HL-60/S4 (cell line): ENCODE data around the gene SNX30.

ENCODE experiments used
- in situ Hi-C: fragments of 300-500 bp; cut with MboI; formaldehyde crosslinking; loops from 2 replicates; pipeline ENCODE4 v1.14.3; 2022; ENCODE audit warnings: low sequenced_read_pairs

SNX30 gene

GRCh38 chr9:112853882-112854585 is 103.5 kb downstream of the SNX30 start:
- in situ Hi-C loops: no loop called here

GRCh38 chr9:112854657-112855056 is 104.1 kb downstream of the SNX30 start:
- in situ Hi-C loops: no loop called here

- in situ Hi-C loops: no loop called here
These were observed 105.6 kb downstream of the SNX30 start for GRCh38 chr9:112856200-112856599.

- in situ Hi-C loops: no loop called here
These were observed 106.3 kb downstream of the SNX30 start for GRCh38 chr9:112856843-112857242.

DNA sequence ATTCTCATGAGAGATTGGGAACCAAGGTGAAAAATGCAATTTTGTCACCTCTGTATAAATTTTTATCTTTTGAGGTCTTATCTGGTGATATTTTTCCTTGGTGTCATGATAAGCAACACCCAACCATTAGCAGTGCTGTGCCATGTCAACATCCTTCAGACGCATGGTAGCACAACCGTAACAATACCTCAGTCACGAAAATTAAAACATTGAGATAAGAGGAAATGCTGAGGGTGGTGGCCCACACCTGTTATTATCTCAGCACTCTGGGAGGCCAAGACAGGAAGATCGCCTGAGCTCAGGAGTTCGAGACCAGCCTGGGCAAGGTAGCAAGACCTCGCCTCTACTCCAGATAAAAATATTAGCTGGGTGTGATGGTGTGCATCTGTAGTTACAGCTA is 107.4 kb downstream of the SNX30 start:
- in situ Hi-C loops: no loop called here

DNA sequence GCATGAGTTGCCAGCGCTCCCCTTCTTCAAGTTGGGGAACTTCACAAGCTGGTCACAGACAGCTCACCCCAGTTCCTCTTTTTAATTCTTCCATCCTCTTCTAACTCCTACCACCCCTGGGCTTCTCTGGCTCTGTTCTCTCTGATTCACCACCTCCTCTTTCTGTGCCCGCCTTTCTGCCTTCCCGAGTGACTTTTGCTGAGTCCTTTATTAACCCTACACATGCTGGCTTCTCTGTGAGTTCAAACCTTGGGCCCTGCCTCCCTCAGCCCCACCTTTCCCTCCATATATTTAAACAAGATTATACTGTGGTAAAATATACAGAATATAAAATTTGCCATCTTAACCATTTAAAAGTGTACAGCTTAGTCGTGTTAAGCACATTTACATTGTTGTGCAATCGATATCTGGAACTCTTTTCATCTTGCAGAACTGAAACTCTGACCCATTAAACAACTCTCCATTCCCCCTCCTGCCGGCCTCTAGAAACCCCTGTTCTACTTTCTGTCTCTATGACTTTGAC is 108.1 kb downstream of the SNX30 start:
- in situ Hi-C loops: no loop called here

- in situ Hi-C loops: no loop called here
These were observed 109.9 kb downstream of the SNX30 start for GRCh38 chr9:112860451-112860850.

- in situ Hi-C loops: no loop called here
These were observed 110.6 kb downstream of the SNX30 start for GRCh38 chr9:112861155-112861554.

DNA sequence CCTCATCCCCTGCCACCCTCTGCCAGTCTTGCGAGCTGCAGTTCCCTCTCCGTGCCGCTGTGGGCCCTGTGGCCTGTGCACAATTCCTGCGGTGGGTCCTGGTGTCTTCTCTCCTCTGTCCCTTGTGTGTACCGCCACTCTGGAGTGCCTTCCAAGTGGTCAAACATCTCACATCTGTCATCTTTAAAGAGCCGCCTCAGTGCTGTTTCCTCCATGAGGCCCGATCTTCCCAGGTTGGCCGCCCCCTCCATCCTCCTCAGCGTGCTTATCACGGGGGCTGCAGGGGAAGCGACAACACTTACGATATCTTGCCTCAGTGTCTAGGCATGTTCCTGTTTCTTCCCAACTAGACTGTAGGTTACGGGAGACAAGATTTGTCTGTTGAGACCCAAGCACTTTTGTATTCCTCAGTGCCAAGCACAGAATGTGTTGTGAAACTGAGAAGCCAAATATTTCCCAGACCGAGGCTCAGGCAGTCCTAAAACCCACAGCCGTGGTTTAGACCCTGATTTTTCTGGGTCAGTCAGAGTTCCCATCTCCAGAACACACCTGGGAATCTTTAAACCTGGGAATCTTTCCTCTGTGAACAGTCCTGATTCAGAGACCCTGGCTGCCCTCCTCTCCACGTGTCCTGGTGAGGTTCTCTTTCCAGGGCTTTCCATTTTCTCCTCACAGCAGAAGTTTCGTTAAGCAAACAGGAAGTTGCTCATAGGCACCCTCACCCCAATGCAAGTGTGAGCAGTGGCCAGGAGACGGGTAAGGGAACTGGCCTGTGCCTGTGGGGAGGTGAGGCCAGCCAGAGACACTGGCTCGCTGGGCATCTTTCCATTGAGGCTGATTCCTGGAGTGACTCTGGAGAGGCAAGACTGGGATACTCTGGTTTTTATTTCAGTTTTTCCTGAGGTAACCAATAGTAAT is 111.3 kb downstream of the SNX30 start:
- in situ Hi-C loops: no loop called here

- in situ Hi-C loops: no loop called here
These were observed 112.7 kb downstream of the SNX30 start for GRCh38 chr9:112863214-112863613.

DNA sequence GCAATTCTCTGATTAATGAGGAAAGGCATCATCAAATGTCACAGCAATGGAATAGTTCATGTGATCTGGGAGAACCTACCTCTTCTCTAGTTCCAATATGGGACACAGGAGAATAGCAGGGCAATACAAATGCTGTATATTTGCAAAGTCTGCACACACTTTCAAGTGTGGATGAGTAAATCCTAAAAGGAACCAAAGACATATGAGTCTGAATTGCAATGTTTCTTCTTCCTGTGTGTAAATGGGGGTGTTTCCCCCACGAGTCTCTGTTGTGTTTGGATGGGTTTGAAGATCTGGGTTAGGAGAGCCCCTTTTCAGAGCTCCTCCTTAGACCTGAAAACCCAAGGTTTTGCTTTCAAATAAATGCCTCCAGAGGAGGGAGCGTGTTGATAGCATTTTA is 113.2 kb downstream of the SNX30 start:
- in situ Hi-C loops: no loop called here

DNA sequence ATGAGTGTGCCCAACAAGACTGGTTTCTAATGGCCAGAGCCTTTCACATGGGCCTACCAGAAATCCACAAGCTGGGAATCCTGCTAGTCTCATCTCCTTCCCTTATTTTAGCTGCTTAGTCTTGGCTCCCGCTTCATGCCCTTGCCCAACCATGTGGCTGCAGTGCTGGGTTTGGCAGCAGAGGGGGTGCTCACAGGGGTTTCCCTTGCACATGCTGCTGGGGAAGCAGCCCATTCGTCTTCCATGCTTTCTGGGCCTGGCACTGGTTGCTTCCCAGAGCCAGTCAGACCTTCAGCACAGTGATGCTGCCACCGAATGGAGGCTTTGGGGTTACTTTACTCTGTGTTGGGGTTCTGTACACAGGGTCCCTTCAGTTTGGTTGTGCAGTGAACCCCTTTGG is 113.8 kb downstream of the SNX30 start:
- in situ Hi-C loops: no loop called here

GRCh38 chr9:112864982-112865381 is 114.4 kb downstream of the SNX30 start:
- in situ Hi-C loops: no loop called here

GRCh38 chr9:112866662-112867274 is 116.2 kb downstream of the SNX30 start:
- in situ Hi-C loops: no loop called here

GRCh38 chr9:112867275-112867991 is 116.9 kb downstream of the SNX30 start:
- in situ Hi-C loops: no loop called here

- in situ Hi-C loops: no loop called here
These were observed 117.9 kb downstream of the SNX30 start for GRCh38 chr9:112868461-112868860.

- in situ Hi-C loops: no loop called here
These were observed 118.5 kb downstream of the SNX30 start for GRCh38 chr9:112869041-112869529.

DNA sequence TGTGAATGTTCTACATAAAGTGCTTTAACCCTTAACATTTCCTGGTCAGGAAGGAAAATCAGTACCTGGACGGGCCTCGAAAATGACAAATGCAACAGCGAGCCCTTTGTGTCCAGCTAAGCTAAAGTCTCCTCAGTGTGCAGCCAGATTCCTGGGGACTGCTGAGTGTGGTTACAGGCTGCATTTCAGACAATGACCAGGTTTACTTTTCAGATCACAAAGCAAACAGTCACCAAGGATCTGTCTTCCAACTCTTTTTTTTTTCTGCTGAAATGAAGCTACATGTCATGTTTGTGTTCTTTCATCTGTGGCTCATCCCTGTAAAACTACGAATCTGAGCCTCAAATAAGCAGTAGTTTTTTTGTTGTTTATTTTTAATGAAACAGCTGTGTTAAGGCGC is 119.4 kb downstream of the SNX30 start:
- in situ Hi-C loops: no loop called here

DNA sequence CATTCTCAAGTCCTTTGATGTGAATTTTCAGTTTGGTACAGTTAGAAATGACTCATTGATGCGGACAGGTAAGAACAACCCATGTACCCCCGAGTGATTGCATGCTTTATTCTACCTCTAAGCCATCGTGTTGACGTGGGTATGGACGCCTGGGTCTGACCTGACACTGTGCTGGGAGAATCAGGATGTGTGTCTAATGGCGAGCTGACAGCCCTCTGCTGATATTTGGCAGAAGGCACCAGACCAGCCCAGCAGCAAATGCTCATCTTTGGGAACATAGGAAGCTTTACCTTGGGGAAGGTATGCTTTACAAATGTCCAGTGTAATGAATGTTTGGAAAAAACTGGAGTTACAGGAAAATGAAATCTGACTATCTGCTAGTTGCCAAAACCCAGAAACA is 120.0 kb downstream of the SNX30 start:
- in situ Hi-C loops: no loop called here

GRCh38 chr9:112872019-112872418 is 121.5 kb downstream of the SNX30 start:
- in situ Hi-C loops: no loop called here
